ENCODE results near the gene PRKAA1. TPM values are rescaled to one million over a fixed set of nuclear protein-coding genes. Genes with fewer than 3 reads are reported as not detected.

PRKAA1 gene
- total RNA-seq, 4 donors from 2014 or later = 67.1 to 120 (median 92.8) TPM

DNA sequence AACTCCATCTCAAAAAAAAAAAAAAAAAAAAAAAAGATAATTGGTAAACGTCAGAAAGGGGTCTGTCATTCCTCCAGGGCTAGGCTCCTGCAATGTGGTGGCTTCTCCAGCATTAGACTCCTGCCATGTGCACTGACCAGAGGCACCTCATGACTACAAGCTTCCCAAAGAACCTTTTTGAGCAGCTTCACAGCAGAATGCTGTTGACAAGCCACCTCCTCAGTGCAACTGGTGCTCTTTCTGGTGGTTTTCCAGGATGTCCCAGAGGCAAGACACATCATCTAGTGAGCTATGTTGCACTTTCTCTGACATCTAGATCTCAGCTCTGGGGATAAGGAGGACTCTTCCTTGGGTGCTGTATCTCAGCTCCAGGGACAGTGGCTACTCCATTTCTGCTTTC is 25.3 kb upstream of the PRKAA1 start:
- no peak for TF ChIP-seq CTCF (IDR thresholded peaks at IDR 0.05)
- DNase-seq (ENCODE audit: low spot score) (no peak), ATAC-seq (ENCODE audit: low FRiP score) (no peak)

DNA sequence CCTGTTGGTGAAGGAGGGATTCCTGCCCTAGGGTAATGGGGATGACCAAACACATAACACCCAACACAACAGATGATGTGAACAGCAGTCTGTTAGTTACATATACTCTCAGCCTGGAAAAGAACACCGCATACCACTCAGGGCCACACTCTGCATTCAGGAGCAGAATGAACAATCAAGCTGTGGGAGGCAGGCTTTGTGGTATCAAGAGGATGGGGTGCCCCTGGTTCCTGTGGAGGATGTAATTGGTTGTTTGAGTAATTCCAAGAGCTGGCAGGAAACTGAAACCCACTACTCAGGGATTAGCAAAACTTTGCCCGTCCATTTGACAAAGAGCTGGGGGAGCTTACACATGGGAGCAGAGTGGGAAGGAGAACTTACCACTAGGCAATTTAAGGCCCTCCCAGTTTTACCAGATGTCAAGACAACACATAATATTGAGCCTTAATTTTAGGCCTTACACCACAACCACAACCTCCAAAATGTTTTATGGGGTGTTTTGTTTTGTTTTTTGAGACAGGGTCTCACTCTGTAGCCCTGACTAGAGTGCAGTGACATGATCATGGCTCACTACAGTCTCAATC is 15.6 kb upstream of the PRKAA1 start:
- ATAC-seq (ENCODE audit: low FRiP score) (no peak), DNase-seq (ENCODE audit: low spot score) (no peak)
- no peak for TF ChIP-seq CTCF (IDR thresholded peaks at IDR 0.05)

DNA sequence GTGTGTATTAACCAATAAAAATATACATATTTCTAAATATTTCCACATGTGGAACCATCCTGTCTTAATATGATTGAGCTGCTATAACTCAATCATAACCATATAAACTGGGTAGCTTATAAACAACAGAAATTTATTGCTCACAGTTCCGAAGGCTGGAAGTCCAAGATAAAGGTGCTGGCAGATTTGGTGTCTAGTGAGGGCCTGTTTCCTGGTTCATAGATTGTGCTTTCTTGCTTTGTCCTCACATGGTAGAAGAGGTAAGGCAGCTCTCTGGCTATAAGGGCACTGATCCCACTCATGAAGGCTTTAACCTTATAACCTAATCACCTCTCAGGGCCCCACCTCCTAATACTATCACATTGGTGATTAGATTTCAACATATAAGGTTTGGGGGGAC is 14.0 kb upstream of the PRKAA1 start:
- TF ChIP-seq CTCF (IDR thresholded peaks at IDR 0.05) = no peak
- ATAC-seq (ENCODE audit: low FRiP score) = no peak

DNA sequence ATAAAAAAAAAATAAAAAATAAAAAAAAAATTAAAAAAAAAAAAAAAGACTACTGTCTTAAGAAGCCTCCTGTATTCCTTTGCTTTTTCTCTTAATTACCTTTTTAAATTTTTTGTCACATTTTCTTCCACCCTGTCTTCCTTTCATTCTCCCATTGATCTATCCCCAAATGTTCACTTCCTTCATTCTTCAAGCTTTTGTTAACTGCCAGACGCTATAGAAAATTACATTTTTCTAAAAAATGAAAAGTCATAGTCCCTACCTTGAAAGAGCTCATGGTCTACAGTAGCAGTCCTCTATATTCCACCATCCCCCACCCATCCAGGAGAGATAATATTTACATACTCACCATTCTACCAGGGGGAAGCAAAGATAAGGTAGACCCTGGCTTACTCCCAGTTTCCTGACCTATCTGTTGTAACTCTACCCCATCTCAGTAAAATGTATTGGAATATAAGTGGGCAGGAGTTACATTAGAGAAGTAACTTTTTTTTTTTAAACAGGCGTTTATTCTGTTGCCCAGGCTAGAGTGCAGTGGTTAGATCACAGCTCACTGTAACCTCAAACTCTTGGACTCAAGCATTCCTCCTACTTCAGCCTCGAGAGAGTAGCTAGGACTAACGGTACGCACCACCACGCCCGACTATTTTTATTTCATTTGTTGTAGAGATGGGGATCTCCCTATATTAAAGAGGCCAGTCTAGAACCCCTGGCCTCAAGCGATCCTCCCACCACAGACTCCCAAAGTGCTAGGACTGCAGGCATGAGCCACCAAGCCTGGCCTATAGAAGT is 3.8 kb upstream of the PRKAA1 start:
- TF ChIP-seq CTCF (IDR thresholded peaks at IDR 0.05) = no peak
- DNase-seq (ENCODE audit: low spot score) (no peak), ATAC-seq (ENCODE audit: low FRiP score) (no peak)

More for the DNA sequence above, 14.0 kb upstream of the PRKAA1 start:
- DNase-seq (ENCODE audit: low spot score) = no peak

DNA sequence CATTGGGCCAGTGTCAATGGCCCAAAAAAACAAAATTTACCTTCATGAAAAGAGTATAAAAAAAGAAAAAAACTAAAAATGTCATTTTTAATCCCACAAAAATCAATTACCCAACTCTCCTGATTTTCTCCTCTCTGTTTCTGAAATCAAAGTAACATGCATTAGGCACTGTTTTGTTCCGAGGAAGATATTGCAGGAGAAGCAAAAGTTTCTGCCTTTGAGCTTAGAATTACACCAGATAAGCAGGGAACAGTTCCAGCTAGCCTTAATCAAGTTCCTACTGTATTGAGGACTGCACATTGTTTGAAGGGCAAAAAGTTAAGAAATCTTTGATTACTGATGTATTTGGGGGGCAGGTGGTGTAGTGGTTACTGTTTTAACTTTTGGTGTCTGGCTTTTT is 1.1 kb upstream of the PRKAA1 start:
- DNase-seq (ENCODE audit: low spot score) (no peak), ATAC-seq (ENCODE audit: low FRiP score) (no peak)
- TF ChIP-seq CTCF (IDR thresholded peaks at IDR 0.05) = no peak

DNA sequence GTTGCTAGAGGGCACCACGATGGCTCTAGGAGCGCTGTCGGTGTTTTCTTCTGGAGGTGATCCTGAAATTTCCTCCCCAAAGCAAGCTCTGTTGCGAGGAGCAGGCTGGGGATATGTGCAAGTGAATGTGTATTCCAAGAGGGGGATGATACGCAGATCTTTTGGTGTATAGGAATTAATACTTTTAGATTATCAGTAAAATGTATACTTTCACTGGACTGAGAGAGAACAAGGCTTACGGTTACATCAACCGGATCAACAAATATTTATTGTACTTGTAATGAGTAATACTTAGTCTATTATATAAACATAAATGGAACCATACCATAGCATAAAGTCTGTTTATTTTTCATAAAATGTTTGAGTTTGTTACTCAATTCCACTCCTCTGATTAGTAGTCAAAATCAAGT is 632 bp upstream of the PRKAA1 start:
- no peak for ATAC-seq (ENCODE audit: low FRiP score)
- no peak for TF ChIP-seq CTCF (IDR thresholded peaks at IDR 0.05)
- DNase-seq (ENCODE audit: low spot score) = no peak
